GM12878 (cell line): Measurements from ENCODE around the gene CRYGA. TPM values are rescaled to one million over a fixed set of nuclear protein-coding genes. Genes with fewer than 3 reads are reported as not detected.

ENCODE experiments used
- ATAC-seq: fragments of 200-7000 bp; cut with Tn5 transposase; 3 replicates; pipeline ENCODE4 v1.9.1; 2020; ENCODE audit warnings: mild to moderate bottlenecking, moderate library complexity
- BruUV-seq: library from RNA; stranded (reverse); fragments of 400-500 nt; replicated peaks from 2 replicates; lab custom pipeline; 2021; lab: Mats Ljungman, UMichigan
- CTCF ChIA-PET: fragments of 300-600 bp; sonication (Branson Sonifier 250); formaldehyde crosslinking; extraction: SDS; loops from one replicate; lab custom pipeline; 2021; ENCODE audit warnings: inconsistent platforms; lab: Yijun Ruan, JAX
- POLR2A ChIA-PET: fragments of 350-600 bp; formaldehyde crosslinking; extraction: SDS; loops from one replicate; lab custom pipeline; 2021; ENCODE audit warnings: inconsistent platforms; lab: Charles Lee
- RAD21 ChIA-PET: fragments of 300-600 bp; sonication (Branson Sonifier 250); formaldehyde crosslinking; loops from one replicate; lab custom pipeline; 2023; ENCODE audit warnings: antibody characterized with exemption; ENCODE audit not compliant: unreplicated experiment; lab: Charles Lee
- SMC1A ChIA-PET: fragments of 300-600 bp; sonication (Branson Sonifier 250); formaldehyde crosslinking; loops from one replicate; lab custom pipeline; 2023; ENCODE audit not compliant: unreplicated experiment, uncharacterized antibody; lab: Charles Lee
- DNase-seq: peaks from one replicate; pipeline ENCODE4 v3.0.0-alpha.2; 2011; ENCODE audit warnings: low read depth, low spot score
- FAIRE-seq: peaks from 3 replicates; lab custom pipeline; 2011; peaks lifted over from hg19 to GRCh38; lab: Jason Lieb, UNC
- H2AFZ ChIP-seq: 2 replicates; pipeline ENCODE4 v1.6.0; 2011; ENCODE audit warnings: low read depth, low read length, control low read depth; ENCODE audit not compliant: control insufficient read depth
- H3K27ac ChIP-seq: 2 replicates; pipeline ENCODE4 v1.5.1; 2011; ENCODE audit warnings: control low read depth; ENCODE audit not compliant: control insufficient read depth, insufficient read depth
- H3K27me3 ChIP-seq, 2 experiments: replicated peaks in 1 of 2; 2 replicates each; pipeline versions ENCODE4 v1.6.0 to v1.6.1; 2011; ENCODE audit warnings: low read length in 1 of 2; ENCODE audit not compliant: control insufficient read depth in 2 of 2, insufficient read depth in 2 of 2
- H3K36me3 ChIP-seq, 2 experiments: 2 replicates each; pipeline ENCODE4 v1.5.1; 2011; ENCODE audit warnings: low read length in 1 of 2; ENCODE audit not compliant: control insufficient read depth in 2 of 2, insufficient read depth in 2 of 2
- H3K4me1 ChIP-seq: 2 replicates; pipeline ENCODE4 v1.6.1; 2011; ENCODE audit warnings: mild to moderate bottlenecking, low read length, moderate library complexity, mixed read lengths; ENCODE audit not compliant: control insufficient read depth, insufficient read depth
- H3K4me2 ChIP-seq: 2 replicates; pipeline ENCODE4 v1.6.0; 2011; ENCODE audit warnings: control low read depth; ENCODE audit not compliant: control insufficient read depth, insufficient read depth
- H3K4me3 ChIP-seq: fragments of 200-600 bp; sonication (generic); 2 replicates; pipeline ENCODE4 v1.5.1; 2016
- H3K79me2 ChIP-seq: 2 replicates; pipeline ENCODE4 v1.6.0; 2011; ENCODE audit warnings: low read length; ENCODE audit not compliant: control insufficient read depth, insufficient read depth
- H3K9ac ChIP-seq: 2 replicates; pipeline ENCODE4 v1.8.0; 2011; ENCODE audit warnings: low read length, control low read depth, mixed read lengths; ENCODE audit not compliant: control insufficient read depth, insufficient read depth
- H3K9me3 ChIP-seq: replicated peaks from 3 replicates; pipeline ENCODE4 v1.5.1; 2011; ENCODE audit warnings: mild to moderate bottlenecking, low read length; ENCODE audit not compliant: control insufficient read depth, insufficient read depth
- H4K20me1 ChIP-seq: 2 replicates; pipeline ENCODE4 v1.6.0; 2011; ENCODE audit not compliant: control insufficient read depth, insufficient read depth
- BCLAF1 ChIP-seq: fragments of 450-650 bp; IDR thresholded peaks from 2 replicates; pipeline ENCODE4 v1.6.1; 2017; ENCODE audit warnings: antibody characterized with exemption, mild to moderate bottlenecking, moderate library complexity
- CHD1 ChIP-seq: IDR thresholded peaks from 2 replicates; pipeline ENCODE4 v1.6.1; 2012; ENCODE audit warnings: low read depth, low read length, improper control_type of control experiment
- GABPA ChIP-seq: IDR thresholded peaks from 2 replicates; pipeline ENCODE4 v1.6.1; 2014; ENCODE audit warnings: antibody characterized with exemption, low read depth, mild to moderate bottlenecking, inconsistent platforms
- KLF5 ChIP-seq: fragments of 450-650 bp; IDR thresholded peaks from 2 replicates; pipeline ENCODE4 v1.6.1; 2014; ENCODE audit warnings: mild to moderate bottlenecking; ENCODE audit not compliant: partially characterized antibody
- LARP7 ChIP-seq: fragments of 450-650 bp; IDR thresholded peaks from 2 replicates; pipeline ENCODE4 v1.6.1; 2017; ENCODE audit warnings: mild to moderate bottlenecking
- NFXL1 ChIP-seq: fragments of 450-650 bp; IDR thresholded peaks from 2 replicates; pipeline ENCODE4 v1.6.1; 2017; ENCODE audit warnings: antibody characterized with exemption, mild to moderate bottlenecking, borderline replicate concordance
- NFYA ChIP-seq: IDR thresholded peaks from 2 replicates; pipeline ENCODE4 v1.6.1; 2011; ENCODE audit warnings: low read depth, mild to moderate bottlenecking, low read length, improper control_type of control experiment, borderline replicate concordance
- PBX3 ChIP-seq: IDR thresholded peaks from 2 replicates; pipeline ENCODE4 v1.6.1; 2011; ENCODE audit warnings: mild to moderate bottlenecking, low read depth, low read length, moderate library complexity; ENCODE audit not compliant: insufficient replicate concordance
- REST ChIP-seq: IDR thresholded peaks from 2 replicates; pipeline ENCODE4 v1.6.1; 2012; ENCODE audit warnings: mild to moderate bottlenecking, low read depth, low read length
- SIN3A ChIP-seq: IDR thresholded peaks from 2 replicates; pipeline ENCODE4 v1.6.1; 2012; ENCODE audit warnings: low read depth, low read length, improper control_type of control experiment
- SRF ChIP-seq, 2 experiments: IDR thresholded peaks; 2 replicates each; pipeline ENCODE4 v1.6.1; 2011; ENCODE audit warnings: low read depth in 2 of 2, low read length in 2 of 2, mild to moderate bottlenecking in 1 of 2, moderate library complexity in 1 of 2
- TBL1XR1 ChIP-seq: IDR thresholded peaks from 2 replicates; pipeline ENCODE4 v1.6.1; 2012; ENCODE audit warnings: low read depth, low read length, improper control_type of control experiment
- TCF3 ChIP-seq: IDR thresholded peaks from 2 replicates; pipeline ENCODE4 v1.6.1; 2012; ENCODE audit warnings: low read depth, mild to moderate bottlenecking, low read length, borderline replicate concordance; ENCODE audit not compliant: insufficient read depth
- USF1 ChIP-seq: IDR thresholded peaks from 2 replicates; pipeline ENCODE4 v1.6.1; 2011; ENCODE audit warnings: borderline replicate concordance, low read depth, mild to moderate bottlenecking, moderate library complexity, mixed read lengths, low read length; ENCODE audit not compliant: insufficient read depth; ENCODE audit errors: extremely low read length
- ZNF384 ChIP-seq: IDR thresholded peaks from 2 replicates; pipeline ENCODE4 v1.6.1; 2012; ENCODE audit warnings: low read depth, mild to moderate bottlenecking, low read length, improper control_type of control experiment, borderline replicate concordance
- WGBS: methylation state at CpG from one replicate; pipeline ENCODE4 v1.1.6; 2016; ENCODE audit warnings: low lambda C conversion rate; ENCODE audit not compliant: insufficient replicate concordance, insufficient coverage; ENCODE audit errors: missing lambda C conversion rate; 5-methylcytosine and 5-hydroxymethylcytosine counted together
- in situ Hi-C: fragments of 300-500 bp; cut with MboI; formaldehyde crosslinking; loops from 9 replicates; pipeline ENCODE4 v1.14.3; 2018; ENCODE audit warnings: mixed read lengths
- intact Hi-C: fragments of 100-400 bp; cut with micrococcal nuclease; formaldehyde crosslinking; loops from one replicate; pipeline ENCODE4 v1.14.2; 2022; ENCODE audit not compliant: unreplicated experiment
- polyA plus RNA-seq, 11 experiments: library from polyadenylated mRNA; depleted of rRNA in 4 of 11; unstranded in 6 of 11; stranded (reverse) in 5 of 11; fragments of >200 nt; fragmentation: Nextera tagmentation in 4 of 11; fragmentation: Illumina TruSeq in 1 of 11; extraction: Ambion mirVana in 4 of 11; extraction: Trizol in 1 of 11; gene quantifications; 1 replicate in 1 of 11; 2 replicates in 10 of 11; pipeline versions ENCODE4 v1.2.1 to v1.2.3, GENCODE V29; 2011 to 2016; ENCODE audit warnings: inconsistent platforms in 2 of 11, missing spikeins in 2 of 11, low read depth in 1 of 11
- total RNA-seq, 4 experiments: library from RNA; depleted of rRNA in 3 of 4; stranded (reverse); fragments of >200 nt in 3 of 4; fragmentation: Illumina TruSeq in 1 of 4; extraction: Trizol in 1 of 4; gene quantifications; 2 replicates each; pipeline versions ENCODE4 v1.2.1 to v1.2.3, GENCODE V29; 2013 to 2021

The CRYGA gene
- total and polyA plus RNA-seq, 10 of the 15 experiments (the other 5 are each of a cell fraction or from before 2014, with no cell fraction given): not detected

- no peak for FAIRE-seq
- ChIA-PET SMC1A (no interaction called here), RAD21 (no interaction called here), CTCF (interaction anchor here (1.9 kb wide), 1 partner anchor 17 kb away, joined by 6 read pairs; no protein-coding TSS in a partner anchor), POLR2A (interaction anchor here (0.6 to 0.9 kb wide), 2 partner anchors 14 to 145 kb away, joined by 3 read pairs; no protein-coding TSS in a partner anchor)
- no TSS peak for BruUV-seq
- ATAC-seq: no peak
- Histone ChIP-seq H3K27ac (no peak overlapping the region), H3K4me1 (no peaks in the 10 kb centered on the region), H3K9ac (no peak overlapping the region), H2AFZ (no peak overlapping the region), H3K79me2 (no peaks in the 10 kb centered on the region), H3K9me3 (no peaks in the 10 kb centered on the region), H3K36me3 (no peaks in the 10 kb centered on the region), H4K20me1 (no peaks in the 10 kb centered on the region), H3K27me3 (no peaks in the 10 kb centered on the region), H3K4me3 (no peak overlapping the region), H3K4me2 (no peak overlapping the region)
- in situ Hi-C loops: loop anchor here (25.0 kb wide), 1 partner anchor 1020 kb away; no protein-coding TSS in a partner anchor
- WGBS: 42% methylated on average over 8 of the region's 8 CpGs
- no peak for DNase-seq
- intact Hi-C loops: no loop called here
- TF ChIP-seq TBL1XR1 (no peak), CHD1 (no peak), SRF (IDR thresholded peaks at IDR 0.05; ENCODE audit: low read depth in 2 of 2, low read length in 2 of 2) (no peak), NFXL1 (no peak), SIN3A (no peak), PBX3 (no peak), BCLAF1 (no peak), ZNF384 (no peak), KLF5 (no peak), REST (no peak), LARP7 (no peak), USF1 (no peak), GABPA (no peak), NFYA (no peak), TCF3 (no peak)
These were observed 29.3 kb upstream of the CRYGA start for GRCh38 chr2:208192611-208193236.
